NB4 (cell line): ENCODE results near the gene NUMB.

Experiments used
- DNase-seq: peaks from one replicate; pipeline ENCODE4 v3.0.0; 2010; ENCODE audit warnings: low read depth
- H3K4me3 ChIP-seq: one replicate; pipeline ENCODE4 v1.5.1; 2011; ENCODE audit warnings: mild to moderate bottlenecking, low read depth, low read length, moderate library complexity
- CTCF ChIP-seq: IDR thresholded peaks from one replicate; pipeline ENCODE4 v1.5.1; 2012; ENCODE audit warnings: low read depth, low read length
- MAX ChIP-seq: IDR thresholded peaks from 2 replicates; pipeline ENCODE4 v1.6.1; 2011; ENCODE audit warnings: low read depth, low read length
- MYC ChIP-seq: IDR thresholded peaks from 2 replicates; pipeline ENCODE4 v1.6.1; 2011; ENCODE audit warnings: low read depth, low read length
- POLR2A ChIP-seq: IDR thresholded peaks from 2 replicates; pipeline ENCODE4 v1.6.1; 2011; ENCODE audit warnings: mild to moderate bottlenecking; ENCODE audit not compliant: insufficient read length; ENCODE audit errors: extremely low read depth

Gene NUMB

GRCh38 chr14:73370561-73370960 is 87.8 kb downstream of the NUMB start:
- no peak for DNase-seq
- H3K4me3 ChIP-seq, result no peak overlapping the region
- TF ChIP-seq CTCF (no peak), MAX (no peak), MYC (no peak), POLR2A (no peak)

- DNase-seq, result peak; percentile 56
- H3K4me3 ChIP-seq, result no peak overlapping the region
- TF ChIP-seq MAX (no peak), CTCF (no peak), POLR2A (no peak), MYC (no peak)
These were observed 88.9 kb downstream of the NUMB start for GRCh38 chr14:73369428-73369827.

GRCh38 chr14:73368616-73369015 is 89.7 kb downstream of the NUMB start:
- DNase-seq, result no peak
- no peak for TF ChIP-seq CTCF
- no peak for TF ChIP-seq POLR2A
- TF ChIP-seq MAX, result no peak
- TF ChIP-seq MYC, result no peak
- H3K4me3 ChIP-seq, result no peak overlapping the region

- TF ChIP-seq MYC (no peak), POLR2A (no peak), MAX (no peak), CTCF (no peak)
- DNase-seq, result no peak
- H3K4me3 ChIP-seq, result no peak overlapping the region
These were observed 92.6 kb downstream of the NUMB start for GRCh38 chr14:73365727-73366126.

GRCh38 chr14:73364559-73364958 is 93.8 kb downstream of the NUMB start:
- no peak for TF ChIP-seq CTCF
- no peak for TF ChIP-seq POLR2A
- TF ChIP-seq MYC, result no peak
- no peak for TF ChIP-seq MAX
- DNase-seq, result no peak
- no peak overlapping the region for H3K4me3 ChIP-seq

- no peak for DNase-seq
- H3K4me3 ChIP-seq, result no peak overlapping the region
- TF ChIP-seq POLR2A (no peak), CTCF (no peak), MYC (no peak), MAX (no peak)
These were observed 98.9 kb downstream of the NUMB start for GRCh38 chr14:73359445-73359844.
